Testis (tissue), 2 donors: ENCODE data around the gene C6orf89.
"Not testable (repeated sequence)": the region's sequence is repeated elsewhere in the genome, so short reads cannot be mapped to it uniquely, and the experiment has no call there.

Source experiments
- POLR2A ChIP-seq: fragments of 450-650 bp; IDR thresholded peaks from one replicate; pipeline ENCODE4 v1.6.1; 2017; ENCODE audit warnings: antibody characterized with exemption, mild to moderate bottlenecking, moderate library complexity
- TF ChIP-seq, protein P1 (sequence below), 3 experiments: fragments of 450-650 bp in 2 of 3; fragments of 200-600 bp in 1 of 3; sonication (generic) in 1 of 3; IDR thresholded peaks; one replicate each; pipeline ENCODE4 v1.5.1; 2016 to 2019; ENCODE audit warnings: antibody characterized with exemption in 3 of 3, mild to moderate bottlenecking in 2 of 3, moderate library complexity in 1 of 3

DNA sequence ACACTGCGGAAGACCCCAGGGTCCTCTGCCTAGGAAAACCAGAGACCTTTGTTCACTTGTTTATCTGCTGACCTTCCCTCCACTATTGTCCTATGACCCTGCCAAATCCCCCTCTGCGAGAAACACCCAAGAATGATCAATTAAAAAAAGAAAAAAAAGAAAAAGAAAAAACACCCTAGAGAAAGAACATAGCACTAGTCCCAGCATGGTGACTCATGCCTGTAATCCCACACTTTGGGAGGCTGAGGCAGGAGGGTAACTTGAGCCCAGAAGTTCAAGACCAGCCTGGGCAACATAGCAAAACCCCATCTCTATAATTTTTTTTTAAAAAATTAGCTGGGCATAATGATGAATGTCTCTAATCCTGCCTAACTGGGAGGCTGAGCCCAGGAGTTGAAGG lies 56.6 kb downstream of the C6orf89 start:
- TF ChIP-seq, protein P1, sequence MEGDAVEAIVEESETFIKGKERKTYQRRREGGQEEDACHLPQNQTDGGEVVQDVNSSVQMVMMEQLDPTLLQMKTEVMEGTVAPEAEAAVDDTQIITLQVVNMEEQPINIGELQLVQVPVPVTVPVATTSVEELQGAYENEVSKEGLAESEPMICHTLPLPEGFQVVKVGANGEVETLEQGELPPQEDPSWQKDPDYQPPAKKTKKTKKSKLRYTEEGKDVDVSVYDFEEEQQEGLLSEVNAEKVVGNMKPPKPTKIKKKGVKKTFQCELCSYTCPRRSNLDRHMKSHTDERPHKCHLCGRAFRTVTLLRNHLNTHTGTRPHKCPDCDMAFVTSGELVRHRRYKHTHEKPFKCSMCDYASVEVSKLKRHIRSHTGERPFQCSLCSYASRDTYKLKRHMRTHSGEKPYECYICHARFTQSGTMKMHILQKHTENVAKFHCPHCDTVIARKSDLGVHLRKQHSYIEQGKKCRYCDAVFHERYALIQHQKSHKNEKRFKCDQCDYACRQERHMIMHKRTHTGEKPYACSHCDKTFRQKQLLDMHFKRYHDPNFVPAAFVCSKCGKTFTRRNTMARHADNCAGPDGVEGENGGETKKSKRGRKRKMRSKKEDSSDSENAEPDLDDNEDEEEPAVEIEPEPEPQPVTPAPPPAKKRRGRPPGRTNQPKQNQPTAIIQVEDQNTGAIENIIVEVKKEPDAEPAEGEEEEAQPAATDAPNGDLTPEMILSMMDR (IDR thresholded peaks at IDR 0.05) = not testable (repeated sequence)
- TF ChIP-seq POLR2A = not testable (repeated sequence)
